T47D (cell line): ENCODE data around the gene MAGEA9.
"Not testable (repeated sequence)": the region's sequence is repeated elsewhere in the genome, so short reads cannot be mapped to it uniquely, and the experiment has no call there.

Source experiments
- DNase-seq, 2 experiments: peaks; one replicate each; pipeline versions ENCODE4 v3.0.0 to v3.0.0-alpha.2; 2011 to 2012; ENCODE audit warnings: low read depth in 1 of 2, low spot score in 1 of 2
- JUND ChIP-seq: IDR thresholded peaks from 2 replicates; pipeline ENCODE4 v1.6.1; 2012; ENCODE audit warnings: low read depth
- in situ Hi-C: cut with HindIII; loops from 2 replicates; pipeline ENCODE4 v1.10.0; 2016; ENCODE audit warnings: low sequenced_read_pairs, low pct_unique_long_range_greater_than_20kb

MAGEA9 gene

GRCh38 chrX:149781727-149782126, at the start of gene MAGEA9:
MAGEA9 (plus strand) TSS chrX:149781930; CDS start chrX:149786211, 4,281 bp downstream.
- in situ Hi-C loops, DNase-seq: not testable (repeated sequence)

GRCh38 chrX:149742269-149742668, 39.5 kb upstream of the MAGEA9 start:
- in situ Hi-C loops, result not testable (repeated sequence)

GRCh38 chrX:149746390-149747007, 35.2 kb upstream of the MAGEA9 start:
- in situ Hi-C loops, result not testable (repeated sequence)

More at GRCh38 chrX:149742269-149742668, 39.5 kb upstream of the MAGEA9 start:
- not testable (repeated sequence) for DNase-seq

GRCh38 chrX:149757206-149758067, 24.3 kb upstream of the MAGEA9 start:
- no peak for DNase-seq
- in situ Hi-C loops, result no loop called here
- no peak for TF ChIP-seq JUND

More at GRCh38 chrX:149746390-149747007, 35.2 kb upstream of the MAGEA9 start:
- not testable (repeated sequence) for DNase-seq

GRCh38 chrX:149758068-149758714, 23.5 kb upstream of the MAGEA9 start:
- DNase-seq, result no peak
- in situ Hi-C loops, result no loop called here
- no peak for TF ChIP-seq JUND

GRCh38 chrX:149758715-149759078, 23.0 kb upstream of the MAGEA9 start:
- in situ Hi-C loops, DNase-seq: not testable (repeated sequence)

GRCh38 chrX:149759824-149760223, 21.9 kb upstream of the MAGEA9 start:
- in situ Hi-C loops, result no loop called here
- DNase-seq, result no peak
- TF ChIP-seq JUND, result no peak

GRCh38 chrX:149760965-149761364, 20.8 kb upstream of the MAGEA9 start:
- TF ChIP-seq JUND, result no peak
- DNase-seq, result no peak
- in situ Hi-C loops, result no loop called here

- in situ Hi-C loops, DNase-seq: not testable (repeated sequence)
These were observed 19.7 kb upstream of the MAGEA9 start for GRCh38 chrX:149761858-149762674.

- no peak for DNase-seq
- TF ChIP-seq JUND, result no peak
- in situ Hi-C loops, result no loop called here
These were observed 18.8 kb upstream of the MAGEA9 start for GRCh38 chrX:149762696-149763614.

- DNase-seq, in situ Hi-C loops: not testable (repeated sequence)
These were observed 11.4 kb upstream of the MAGEA9 start for GRCh38 chrX:149770344-149770743.

- not testable (repeated sequence) for DNase-seq
These were observed 8.7 kb upstream of the MAGEA9 start for GRCh38 chrX:149773026-149773425.

GRCh38 chrX:149773768-149774167, 8.0 kb upstream of the MAGEA9 start, which contains the start of gene HSFX1:
HSFX1 (plus strand) TSS chrX:149774068; CDS start chrX:149774682, 614 bp downstream.
- in situ Hi-C loops, DNase-seq: not testable (repeated sequence)

More at GRCh38 chrX:149773026-149773425, 8.7 kb upstream of the MAGEA9 start:
- in situ Hi-C loops, result not testable (repeated sequence)

- in situ Hi-C loops, DNase-seq: not testable (repeated sequence)
These were observed 3.7 kb upstream of the MAGEA9 start for GRCh38 chrX:149777999-149778398.

GRCh38 chrX:149795531-149795930, 13.8 kb downstream of the MAGEA9 start:
- in situ Hi-C loops, DNase-seq: not testable (repeated sequence)
